Gastrocnemius medialis (tissue), 4 donors: ENCODE measurements around the gene OR10A2. TPM values are rescaled to one million over a fixed set of nuclear protein-coding genes. Genes with fewer than 3 reads are reported as not detected.

Source experiments
- ATAC-seq, 2 donors: fragments of 150-250 bp; one replicate each; pipeline ENCODE4 v1.9.1; 2016
- DNase-seq, 2 donors: peaks; one replicate each; pipeline ENCODE4 v3.0.0-alpha.2; 2019
- H3K27ac ChIP-seq, 4 donors: fragments of 200-600 bp; sonication (generic); 1 replicate in 1 of 4; 2 replicates in 3 of 4; pipeline ENCODE4 v1.5.1; 2016 to 2018; ENCODE audit warnings: mild to moderate bottlenecking in 2 of 4, moderate library complexity in 1 of 4
- H3K27me3 ChIP-seq, 3 donors: fragments of 200-600 bp; sonication (generic) in 2 of 3; 1 replicate in 1 of 3; 2 replicates in 2 of 3; pipeline versions ENCODE4 v1.5.1 to v1.6.0; 2016 to 2019; ENCODE audit warnings: mild to moderate bottlenecking in 1 of 3, moderate library complexity in 1 of 3
- H3K36me3 ChIP-seq, 2 donors: fragments of 200-600 bp; sonication (generic) in 1 of 2; one replicate each; pipeline ENCODE4 v1.5.1; 2017 to 2018
- H3K4me1 ChIP-seq, 2 donors: fragments of 200-600 bp; sonication (generic) in 1 of 2; one replicate each; pipeline ENCODE4 v1.5.1; 2016 to 2017; ENCODE audit warnings: mild to moderate bottlenecking in 2 of 2
- H3K4me3 ChIP-seq, 4 donors: fragments of 200-600 bp; sonication (generic) in 3 of 4; 1 replicate in 1 of 4; 2 replicates in 3 of 4; pipeline ENCODE4 v1.5.1; 2016 to 2019; ENCODE audit warnings: mild to moderate bottlenecking in 2 of 4
- H3K9me3 ChIP-seq, 3 donors: fragments of 200-600 bp; sonication (generic) in 2 of 3; 1 replicate in 1 of 3; 2 replicates in 2 of 3; pipeline ENCODE4 v1.5.1; 2016 to 2019
- POLR2A ChIP-seq, 2 donors: fragments of 450-650 bp; IDR thresholded peaks; one replicate each; pipeline ENCODE4 v1.6.1; 2017; ENCODE audit warnings: antibody characterized with exemption in 2 of 2, mild to moderate bottlenecking in 2 of 2, moderate library complexity in 2 of 2
- in situ Hi-C, 4 donors: fragments of 200-750 bp; cut with MboI; loops; one replicate each; pipeline versions ENCODE4 v1.15.0 to v1.8.0; 2017; ENCODE audit warnings: low sequenced_read_pairs in 4 of 4
- intact Hi-C: fragments of 100-400 bp; cut with DNase I; formaldehyde crosslinking; loops from one replicate; pipeline ENCODE4 v1.15.1; 2023; ENCODE audit warnings: low total_unique reads
- total RNA-seq, 4 donors: library from RNA; depleted of rRNA; stranded (reverse); fragments of >200 nt; gene quantifications; one replicate each; pipeline versions ENCODE4 v1.1.0 to v1.2.3, GENCODE V29; 2016
- TF ChIP-seq, protein P1 (sequence below), 5 experiments: fragments of 450-650 bp in 3 of 5; fragments of 200-600 bp in 2 of 5; sonication (generic) in 2 of 5; IDR thresholded peaks in 4 of 5; conservative IDR thresholded peaks in 1 of 5; 1 replicate in 4 of 5; 2 replicates in 1 of 5; pipeline ENCODE4 v1.5.1; 2016 to 2019; ENCODE audit warnings: antibody characterized with exemption in 5 of 5, mild to moderate bottlenecking in 3 of 5, moderate library complexity in 3 of 5

OR10A2 gene
- total RNA-seq, 4 donors from 2014 or later, result not detected

DNA sequence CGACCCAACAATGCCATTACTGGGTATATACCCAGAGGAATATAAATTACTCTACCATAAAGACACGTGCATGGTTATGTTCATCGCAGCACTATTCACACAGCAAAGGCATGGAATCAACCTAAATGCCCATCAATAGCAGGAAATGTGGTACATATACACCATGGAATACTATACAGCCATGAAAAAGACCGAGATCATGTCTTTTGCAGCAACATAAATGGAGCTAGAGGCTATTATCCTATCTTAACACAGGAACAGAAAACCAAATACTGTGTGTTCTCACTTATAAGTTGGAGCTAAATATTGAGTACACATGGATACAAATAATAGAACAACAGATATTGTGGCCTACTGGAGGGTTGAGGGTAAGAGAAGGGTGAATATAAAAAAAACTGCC lies 26.0 kb downstream of the OR10A2 start:
- no peak for DNase-seq
- Histone ChIP-seq H3K9me3 (no peaks in the 10 kb centered on the region), H3K27ac (no peak overlapping the region), H3K4me1 (no peaks in the 10 kb centered on the region), H3K27me3 (no peaks in the 10 kb centered on the region), H3K36me3 (no peaks in the 10 kb centered on the region), H3K4me3 (no peak overlapping the region)
- no peak for ATAC-seq
- TF ChIP-seq POLR2A (IDR thresholded peaks at IDR 0.05), result no peak
- TF ChIP-seq, protein P1, sequence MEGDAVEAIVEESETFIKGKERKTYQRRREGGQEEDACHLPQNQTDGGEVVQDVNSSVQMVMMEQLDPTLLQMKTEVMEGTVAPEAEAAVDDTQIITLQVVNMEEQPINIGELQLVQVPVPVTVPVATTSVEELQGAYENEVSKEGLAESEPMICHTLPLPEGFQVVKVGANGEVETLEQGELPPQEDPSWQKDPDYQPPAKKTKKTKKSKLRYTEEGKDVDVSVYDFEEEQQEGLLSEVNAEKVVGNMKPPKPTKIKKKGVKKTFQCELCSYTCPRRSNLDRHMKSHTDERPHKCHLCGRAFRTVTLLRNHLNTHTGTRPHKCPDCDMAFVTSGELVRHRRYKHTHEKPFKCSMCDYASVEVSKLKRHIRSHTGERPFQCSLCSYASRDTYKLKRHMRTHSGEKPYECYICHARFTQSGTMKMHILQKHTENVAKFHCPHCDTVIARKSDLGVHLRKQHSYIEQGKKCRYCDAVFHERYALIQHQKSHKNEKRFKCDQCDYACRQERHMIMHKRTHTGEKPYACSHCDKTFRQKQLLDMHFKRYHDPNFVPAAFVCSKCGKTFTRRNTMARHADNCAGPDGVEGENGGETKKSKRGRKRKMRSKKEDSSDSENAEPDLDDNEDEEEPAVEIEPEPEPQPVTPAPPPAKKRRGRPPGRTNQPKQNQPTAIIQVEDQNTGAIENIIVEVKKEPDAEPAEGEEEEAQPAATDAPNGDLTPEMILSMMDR (IDR thresholded peaks at IDR 0.05 in 4 of 5, conservative IDR thresholded peaks at IDR 0.05 in 1 of 5), result no peak
- intact Hi-C loops, result no loop called here
- in situ Hi-C loops, result no loop called here

DNA sequence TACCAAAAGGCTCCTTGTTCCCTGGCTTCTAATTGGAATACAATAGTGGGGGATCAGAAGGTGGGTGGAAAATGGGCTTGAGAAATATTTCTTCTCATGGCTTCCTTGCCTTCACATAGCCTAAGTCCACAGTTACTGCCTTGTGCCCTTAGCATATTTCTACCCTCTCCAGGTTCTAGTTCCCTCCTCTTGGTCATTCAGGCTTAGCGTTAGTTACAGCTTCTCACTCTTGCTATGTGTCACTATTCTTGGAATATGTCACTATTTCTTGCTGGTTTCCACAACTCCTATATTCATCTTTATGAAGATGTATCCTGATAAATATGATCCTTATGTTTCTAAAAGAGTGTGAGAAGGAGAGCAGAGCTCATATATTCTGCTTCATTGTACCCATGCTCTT lies 27.0 kb downstream of the OR10A2 start:
- Histone ChIP-seq H3K36me3 (no peaks in the 10 kb centered on the region), H3K4me3 (no peak overlapping the region), H3K4me1 (no peaks in the 10 kb centered on the region), H3K27me3 (no peaks in the 10 kb centered on the region), H3K27ac (no peak overlapping the region), H3K9me3 (no peaks in the 10 kb centered on the region)
- ATAC-seq (no peak), DNase-seq (no peak)
- intact Hi-C loops (no loop called here), in situ Hi-C loops (no loop called here)
- no peak for TF ChIP-seq POLR2A (IDR thresholded peaks at IDR 0.05)

DNA sequence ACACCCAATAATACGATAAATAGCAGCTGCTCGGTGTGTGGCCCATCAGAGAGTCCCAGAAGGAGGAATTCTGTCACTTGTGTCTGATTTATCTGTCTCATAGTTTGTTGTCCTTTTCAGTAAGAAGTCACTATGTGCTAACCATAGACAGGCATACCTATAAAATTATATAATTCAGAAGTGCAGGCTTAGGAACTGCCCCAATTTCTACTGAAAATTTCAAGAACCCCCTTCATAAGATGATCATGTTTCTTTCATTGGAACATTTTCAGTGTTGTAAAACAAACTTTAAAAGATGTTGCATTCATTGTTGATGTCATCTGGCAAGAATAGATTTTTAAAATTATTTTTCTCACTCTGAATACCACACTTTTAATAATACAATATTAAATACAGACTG lies 29.5 kb downstream of the OR10A2 start, which contains the start of gene OR2D2:
OR2D2 (minus strand) TSS at position 101 of the 400 bp plus-strand sequence; CDS start at position 101, 0 bp downstream.
- DNase-seq, result no peak
- in situ Hi-C loops (no loop called here), intact Hi-C loops (no loop called here)
- no peak for ATAC-seq
- Histone ChIP-seq H3K27me3 (no peaks in the 10 kb centered on the region), H3K27ac (no peak within 1 kb of the TSS), H3K4me1 (no peaks in the 10 kb centered on the region), H3K4me3 (no peak within 1 kb of the TSS), H3K9me3 (no peaks in the 10 kb centered on the region), H3K36me3 (no peaks in the 10 kb centered on the region)
- TF ChIP-seq, protein P1 (IDR thresholded peaks at IDR 0.05 in 4 of 5, conservative IDR thresholded peaks at IDR 0.05 in 1 of 5), result no peak
- no peak for TF ChIP-seq POLR2A (IDR thresholded peaks at IDR 0.05)

DNA sequence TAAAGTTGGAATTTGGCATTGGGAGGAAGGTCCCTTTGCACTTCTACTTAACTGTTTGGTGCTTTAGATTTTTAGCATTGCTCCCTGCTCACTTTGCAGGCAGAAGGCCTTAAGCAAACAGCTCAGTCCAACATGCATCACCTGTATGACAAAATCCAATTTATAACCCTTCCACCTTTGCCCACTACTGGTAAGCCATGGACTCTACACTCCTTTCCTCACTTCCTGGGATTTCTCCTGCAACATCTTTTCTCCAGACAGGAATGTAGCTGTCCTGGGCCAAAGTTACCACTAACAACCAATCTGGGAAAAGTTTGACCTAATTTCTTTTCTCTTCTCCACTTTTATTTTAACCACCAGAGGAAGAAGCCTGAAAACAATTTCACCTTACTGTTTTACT lies 31.2 kb downstream of the OR10A2 start:
- no peaks in the 10 kb centered on the region for H3K9me3 ChIP-seq
- no peak overlapping the region for H3K4me3 ChIP-seq
- intact Hi-C loops (no loop called here), in situ Hi-C loops (no loop called here)
- no peaks in the 10 kb centered on the region for H3K36me3 ChIP-seq
- no peaks in the 10 kb centered on the region for H3K4me1 ChIP-seq
- H3K27ac ChIP-seq, result no peak overlapping the region
- H3K27me3 ChIP-seq, result no peaks in the 10 kb centered on the region
- ATAC-seq (no peak), DNase-seq (no peak)
- TF ChIP-seq, protein P1 (IDR thresholded peaks at IDR 0.05 in 4 of 5, conservative IDR thresholded peaks at IDR 0.05 in 1 of 5), result no peak
- no peak for TF ChIP-seq POLR2A (IDR thresholded peaks at IDR 0.05)

DNA sequence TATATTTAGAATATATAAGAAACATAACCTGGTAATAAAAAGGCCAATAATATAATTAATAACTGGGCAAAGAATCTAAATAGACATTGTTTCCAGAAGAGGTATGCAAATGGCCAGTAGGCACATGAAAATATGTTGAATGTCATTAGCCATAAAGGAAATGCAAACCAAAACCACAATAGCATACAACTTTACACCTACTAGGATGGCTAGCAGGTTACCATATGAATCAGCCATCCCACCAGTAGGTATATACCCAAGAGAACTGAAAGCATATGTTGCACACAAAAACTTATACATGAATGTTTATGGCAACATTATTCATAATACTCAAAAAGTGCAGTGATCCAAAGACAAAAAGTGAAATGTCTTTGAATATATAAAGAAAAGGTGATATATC lies 32.2 kb downstream of the OR10A2 start:
- Histone ChIP-seq H3K27ac (no peak overlapping the region), H3K9me3 (no peaks in the 10 kb centered on the region), H3K27me3 (no peaks in the 10 kb centered on the region), H3K4me3 (no peak overlapping the region), H3K36me3 (no peaks in the 10 kb centered on the region), H3K4me1 (no peaks in the 10 kb centered on the region)
- DNase-seq, result no peak
- TF ChIP-seq, protein P1 (IDR thresholded peaks at IDR 0.05 in 4 of 5, conservative IDR thresholded peaks at IDR 0.05 in 1 of 5), result no peak
- no peak for TF ChIP-seq POLR2A (IDR thresholded peaks at IDR 0.05)
- in situ Hi-C loops (no loop called here), intact Hi-C loops (no loop called here)
- ATAC-seq, result no peak
